NCI-H1436 treated with DMSO at 0.1 percent for 48 hours (cell line): ENCODE data around the gene ALDH2.
"Not testable (repeated sequence)": the region's sequence is repeated elsewhere in the genome, so short reads cannot be mapped to it uniquely, and the experiment has no call there.

Experiments
- DNase-seq: peaks from one replicate; lab custom pipeline; 2025; lab: John Stamatoyannopoulos, UW

ALDH2 gene

DNA sequence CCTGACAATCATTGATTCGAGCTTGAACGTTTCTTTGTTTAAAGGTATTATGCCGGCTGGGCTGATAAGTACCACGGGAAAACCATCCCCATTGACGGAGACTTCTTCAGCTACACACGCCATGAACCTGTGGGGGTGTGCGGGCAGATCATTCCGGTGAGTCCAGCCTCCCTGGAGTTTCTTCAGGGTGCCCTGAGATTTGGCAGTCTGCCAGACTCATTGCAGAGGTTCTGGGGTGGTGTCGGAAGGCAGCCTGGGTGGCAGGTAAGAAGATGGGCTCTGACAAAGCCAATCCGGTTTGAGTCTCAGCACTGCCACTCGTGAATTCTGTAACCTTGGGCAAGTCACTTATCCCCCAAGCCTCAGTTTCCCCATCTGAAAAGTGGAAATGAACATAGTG, 23.0 kb downstream of the ALDH2 start:
- no peak for DNase-seq

DNA sequence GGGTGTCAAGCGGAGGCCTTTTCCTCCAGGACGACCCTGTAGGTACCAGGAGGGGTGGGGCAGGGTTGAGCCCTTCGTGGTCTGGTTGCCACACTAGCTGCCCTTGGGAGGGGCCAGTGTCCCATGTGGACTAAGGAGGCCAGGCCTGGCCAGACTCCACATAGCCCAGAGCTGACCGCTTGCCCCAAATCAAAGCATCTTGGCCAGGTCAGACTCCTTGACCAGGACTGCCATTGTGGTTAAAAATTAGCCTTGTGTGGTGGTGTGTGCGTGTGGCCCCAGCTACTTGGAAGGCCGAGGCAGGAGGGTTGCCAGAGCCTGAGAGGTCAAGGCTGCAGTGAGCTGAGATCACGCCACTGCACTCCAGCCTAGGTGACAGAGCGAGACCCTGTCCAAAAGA, 24.8 kb downstream of the ALDH2 start:
- DNase-seq = no peak

DNA sequence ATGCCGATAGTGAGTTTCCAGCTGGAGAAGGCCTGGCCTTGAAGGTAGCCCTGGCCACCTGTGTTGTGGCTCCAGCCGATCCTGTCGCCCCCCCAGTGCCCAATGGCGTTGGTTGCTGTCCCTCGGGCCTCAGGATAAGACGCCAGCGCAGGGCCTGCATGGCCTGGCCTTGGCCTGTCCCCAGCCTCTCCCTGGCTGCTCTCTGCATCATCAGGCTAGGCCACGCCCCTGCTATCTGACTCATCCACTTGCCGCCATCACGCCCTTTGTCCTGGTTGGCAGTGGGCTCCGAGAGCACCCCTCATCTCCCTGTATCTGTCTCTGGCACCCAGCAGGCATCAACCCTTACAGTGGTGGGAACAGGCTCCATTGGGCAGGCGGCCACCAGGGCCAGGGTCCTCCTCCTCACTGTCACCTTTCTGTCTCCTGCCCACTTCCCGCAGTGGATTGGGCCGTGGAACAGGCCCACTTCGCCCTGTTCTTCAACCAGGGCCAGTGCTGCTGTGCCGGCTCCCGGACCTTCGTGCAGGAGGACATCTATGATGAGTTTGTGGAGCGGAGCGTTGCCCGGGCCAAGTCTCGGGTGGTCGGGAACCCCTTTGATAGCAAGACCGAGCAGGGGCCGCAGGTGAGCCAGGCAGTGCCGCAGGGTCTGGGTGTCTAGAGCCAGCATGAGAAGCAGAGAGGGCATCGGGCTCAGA, 25.6 kb downstream of the ALDH2 start:
- DNase-seq = no peak

DNA sequence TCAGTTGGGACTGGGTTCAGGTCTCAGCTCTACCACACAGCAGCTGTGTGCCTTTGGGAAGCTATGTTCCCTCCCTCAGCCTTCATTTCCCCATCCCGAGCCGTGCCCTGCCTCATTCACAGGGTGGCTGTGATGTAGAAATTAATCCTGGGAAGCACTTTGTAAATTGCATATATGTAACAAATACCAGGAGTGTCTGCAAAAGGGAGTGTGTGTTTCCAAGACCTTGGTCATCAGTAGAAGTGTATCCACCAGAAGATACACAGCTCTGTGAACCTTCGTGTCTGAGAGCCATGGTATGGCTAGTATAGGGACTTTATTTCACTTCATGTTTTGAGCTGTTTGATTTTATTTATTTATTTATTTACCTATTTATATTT, 26.1 kb downstream of the ALDH2 start:
- DNase-seq = no peak

DNA sequence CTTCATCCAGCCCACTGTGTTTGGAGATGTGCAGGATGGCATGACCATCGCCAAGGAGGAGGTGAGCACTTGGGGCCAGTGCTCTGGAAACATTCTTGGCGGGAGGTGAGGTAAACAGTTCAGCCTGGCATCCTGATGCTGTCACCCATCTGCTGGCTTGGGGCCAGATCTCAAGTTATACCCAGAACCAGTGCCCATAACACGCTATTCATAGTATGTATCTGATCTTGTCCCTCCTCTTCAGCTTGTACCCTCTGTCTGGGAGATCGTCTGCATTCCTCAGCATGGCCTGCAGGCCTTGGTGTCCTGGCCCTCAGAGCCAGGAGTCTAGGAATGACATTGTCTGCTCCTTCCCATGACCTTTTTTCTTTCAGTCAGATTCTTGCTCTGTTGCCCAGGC, 31.4 kb downstream of the ALDH2 start:
- no peak for DNase-seq

DNA sequence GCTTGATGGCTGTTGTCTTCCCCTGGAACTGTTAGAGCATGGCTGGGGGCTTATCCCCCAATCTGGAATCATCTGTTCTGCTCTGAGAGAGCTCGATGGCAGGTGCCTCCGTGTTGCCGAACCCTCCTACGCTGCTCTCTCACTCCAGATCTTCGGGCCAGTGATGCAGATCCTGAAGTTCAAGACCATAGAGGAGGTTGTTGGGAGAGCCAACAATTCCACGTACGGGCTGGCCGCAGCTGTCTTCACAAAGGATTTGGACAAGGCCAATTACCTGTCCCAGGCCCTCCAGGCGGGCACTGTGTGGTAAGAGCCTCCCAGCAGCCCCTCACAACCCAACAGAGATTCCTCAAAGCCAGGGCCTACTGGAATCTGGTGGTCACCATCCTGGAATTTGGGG, 33.0 kb downstream of the ALDH2 start:
- DNase-seq = no peak

DNA sequence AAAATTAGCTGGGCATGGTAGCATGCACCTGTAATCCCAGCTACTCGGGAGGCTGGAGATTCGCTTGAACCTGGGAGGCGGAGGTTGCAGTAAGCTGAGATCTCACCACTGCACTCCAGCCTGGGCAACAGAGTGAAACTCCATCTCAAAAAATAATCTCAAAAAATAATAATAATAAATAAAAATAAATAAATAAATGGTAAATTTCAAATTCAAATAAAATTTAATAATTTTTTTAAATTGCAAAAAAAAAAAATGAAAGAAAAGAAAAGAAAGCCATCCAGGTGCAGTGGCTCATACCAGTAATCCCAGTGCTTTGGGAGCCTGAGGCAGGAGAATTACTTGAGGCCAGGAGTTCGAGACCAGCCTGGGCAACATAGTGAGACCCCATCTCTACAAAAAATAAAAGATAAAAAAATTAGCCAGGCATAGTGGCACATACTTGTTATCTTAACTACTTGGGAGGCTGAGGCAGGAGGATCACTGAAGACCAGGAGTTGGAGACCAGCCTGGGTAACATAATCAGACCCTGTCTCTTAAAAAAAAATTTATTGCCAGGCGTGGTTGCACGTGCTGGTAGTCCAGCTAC, 36.4 kb downstream of the ALDH2 start:
- DNase-seq = no peak

DNA sequence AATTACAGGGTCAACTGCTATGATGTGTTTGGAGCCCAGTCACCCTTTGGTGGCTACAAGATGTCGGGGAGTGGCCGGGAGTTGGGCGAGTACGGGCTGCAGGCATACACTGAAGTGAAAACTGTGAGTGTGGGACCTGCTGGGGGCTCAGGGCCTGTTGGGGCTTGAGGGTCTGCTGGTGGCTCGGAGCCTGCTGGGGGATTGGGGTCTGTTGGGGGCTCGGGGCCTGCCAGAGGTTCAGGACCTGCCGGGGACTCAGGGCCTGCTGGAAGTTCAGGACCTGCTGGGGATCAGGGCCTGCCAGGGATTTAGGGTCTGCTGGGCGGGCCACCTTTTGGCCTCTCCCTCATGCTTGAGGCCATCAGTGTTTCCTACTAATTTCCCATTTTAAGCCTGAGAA, 37.1 kb downstream of the ALDH2 start:
- DNase-seq = no peak

DNA sequence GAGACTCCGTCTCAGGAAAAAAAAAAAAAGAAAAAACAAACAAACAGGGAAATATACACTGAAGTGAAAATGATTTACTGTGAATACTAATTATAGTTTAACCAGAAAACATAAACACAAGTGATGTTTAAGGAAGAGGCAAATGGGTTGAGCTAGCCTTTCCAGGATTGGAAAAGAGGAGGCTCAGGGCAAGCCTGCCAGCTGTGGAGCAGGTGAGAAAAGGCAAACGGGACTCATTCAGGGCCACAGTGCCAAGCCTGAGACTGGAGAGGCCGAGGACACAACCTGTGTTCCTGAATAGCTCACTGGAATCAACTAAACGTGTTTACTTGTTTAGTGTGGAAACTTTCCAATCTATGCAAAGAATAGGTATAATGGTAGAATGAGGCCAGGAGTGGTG, 39.6 kb downstream of the ALDH2 start:
- DNase-seq = no peak

DNA sequence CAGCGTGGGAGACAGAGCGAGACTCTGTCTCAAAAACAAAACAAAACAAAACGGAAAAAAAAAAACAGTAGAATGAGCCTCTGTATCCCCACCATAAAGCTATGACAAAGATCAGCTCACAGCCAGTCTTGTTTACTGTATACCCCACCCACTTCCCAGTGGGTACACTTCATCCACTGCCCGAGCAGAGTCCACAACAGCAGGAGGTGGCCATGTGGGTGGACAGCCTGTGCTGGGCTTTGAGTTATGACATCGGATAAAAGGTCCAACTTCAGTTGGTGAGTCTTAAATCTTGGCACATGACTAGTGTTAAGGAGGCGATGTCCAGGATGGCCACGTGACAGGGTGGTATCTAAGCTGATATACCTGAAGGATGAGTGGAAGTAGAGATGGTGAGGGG, 40.5 kb downstream of the ALDH2 start:
- DNase-seq = no peak

DNA sequence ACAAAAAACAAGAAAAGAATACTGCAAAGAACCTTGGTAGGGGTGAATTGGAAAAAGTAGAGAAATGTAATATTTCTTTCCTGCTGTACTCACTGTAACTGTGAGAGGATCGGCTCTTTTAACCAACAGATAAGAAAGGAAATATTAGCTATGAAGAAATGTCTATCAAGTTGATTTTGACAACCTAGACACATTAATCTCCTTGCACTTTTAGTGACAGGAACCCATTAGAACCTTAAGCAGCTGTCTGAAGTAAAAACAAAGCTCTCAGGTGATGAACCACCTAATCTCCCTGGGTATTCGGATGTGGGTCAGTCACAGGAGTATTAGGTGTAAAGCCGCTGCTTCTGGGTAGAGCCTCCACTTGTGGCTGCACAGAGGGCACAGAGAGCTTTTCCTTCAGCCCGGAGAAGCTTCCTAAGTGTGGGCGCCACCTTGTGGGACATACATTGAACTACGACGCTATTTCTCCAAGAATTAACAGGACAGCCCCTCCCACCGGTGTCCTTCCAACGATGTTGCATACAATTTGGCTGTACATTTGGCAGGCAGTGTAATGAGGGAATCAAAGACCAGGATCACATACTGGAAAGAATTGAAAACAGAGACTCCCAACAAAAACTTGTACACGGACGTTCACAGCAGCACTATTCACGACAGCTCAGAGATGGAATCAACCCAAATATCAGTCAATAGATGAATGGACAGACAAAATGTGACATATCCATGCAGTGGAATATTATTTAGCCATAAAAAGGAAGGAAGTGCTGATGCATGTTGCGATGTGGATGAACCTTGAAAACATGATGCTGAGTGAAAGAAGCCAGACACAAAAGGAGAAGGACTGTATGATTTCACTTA, 46.4 kb downstream of the ALDH2 start:
- no peak for DNase-seq

DNA sequence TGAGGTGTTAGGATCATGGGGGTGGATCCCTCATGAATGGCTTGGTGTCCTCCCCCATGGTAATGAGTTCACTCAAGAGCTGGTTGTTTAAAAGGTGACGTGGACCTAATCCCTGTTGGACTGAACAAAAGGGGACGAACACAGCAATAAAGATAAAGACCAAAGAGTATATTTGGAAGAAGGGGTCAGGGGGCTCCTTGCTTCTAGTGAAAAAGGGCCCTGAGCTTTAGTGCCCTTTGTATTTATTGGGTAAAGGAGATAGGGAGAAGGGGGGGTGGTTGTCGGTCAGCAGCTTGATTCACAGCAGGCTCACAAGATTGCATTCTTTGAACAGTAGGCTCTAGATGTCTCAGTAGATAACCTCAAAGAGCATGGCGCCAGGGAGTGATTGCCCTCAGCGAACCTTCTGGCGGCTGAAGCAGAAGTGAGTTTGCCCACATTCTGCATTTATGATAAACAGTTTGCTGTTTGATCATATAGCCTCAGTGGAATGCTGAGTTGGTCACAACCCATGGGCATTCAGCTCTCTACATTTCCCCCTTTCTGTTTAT, 49.4 kb downstream of the ALDH2 start:
- no peak for DNase-seq

DNA sequence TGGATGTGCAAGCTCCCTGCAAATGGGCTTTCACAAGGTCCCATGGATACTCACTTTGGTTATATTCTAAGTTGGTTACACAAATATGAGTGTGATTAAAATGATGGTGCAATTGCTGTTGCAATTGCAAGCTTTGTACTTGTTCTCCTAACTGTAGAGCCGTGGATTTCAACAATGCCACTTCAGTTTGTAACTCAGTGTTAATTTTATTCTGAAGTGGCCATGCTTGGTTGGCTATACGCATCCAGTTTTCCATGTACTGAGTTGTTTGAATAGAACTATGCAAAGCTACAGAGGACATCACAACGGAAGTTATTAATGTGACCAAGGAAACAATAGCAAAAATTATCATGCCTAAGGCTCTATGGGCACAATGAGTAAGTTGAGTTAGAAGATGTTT, 50.2 kb downstream of the ALDH2 start:
- DNase-seq = not testable (repeated sequence)

DNA sequence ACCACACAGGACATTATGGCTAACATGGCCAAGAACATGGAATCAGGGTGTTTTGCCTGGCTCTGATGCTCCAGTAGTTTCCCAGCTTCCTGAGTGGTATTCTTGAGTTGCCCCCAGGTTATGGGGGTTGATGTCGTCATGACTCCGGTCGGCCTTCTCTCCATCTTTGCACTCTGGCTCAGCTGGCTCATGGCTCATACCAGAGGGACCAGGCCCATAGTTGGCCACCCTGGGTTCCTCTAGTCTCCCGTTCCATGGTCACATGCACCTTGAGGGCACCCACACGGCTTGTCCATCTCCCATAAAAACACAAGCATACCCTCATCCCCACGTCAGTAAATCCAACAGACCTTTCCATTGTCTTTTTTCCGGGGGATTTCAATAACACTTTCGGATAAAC, 51.6 kb downstream of the ALDH2 start:
- DNase-seq = no peak

DNA sequence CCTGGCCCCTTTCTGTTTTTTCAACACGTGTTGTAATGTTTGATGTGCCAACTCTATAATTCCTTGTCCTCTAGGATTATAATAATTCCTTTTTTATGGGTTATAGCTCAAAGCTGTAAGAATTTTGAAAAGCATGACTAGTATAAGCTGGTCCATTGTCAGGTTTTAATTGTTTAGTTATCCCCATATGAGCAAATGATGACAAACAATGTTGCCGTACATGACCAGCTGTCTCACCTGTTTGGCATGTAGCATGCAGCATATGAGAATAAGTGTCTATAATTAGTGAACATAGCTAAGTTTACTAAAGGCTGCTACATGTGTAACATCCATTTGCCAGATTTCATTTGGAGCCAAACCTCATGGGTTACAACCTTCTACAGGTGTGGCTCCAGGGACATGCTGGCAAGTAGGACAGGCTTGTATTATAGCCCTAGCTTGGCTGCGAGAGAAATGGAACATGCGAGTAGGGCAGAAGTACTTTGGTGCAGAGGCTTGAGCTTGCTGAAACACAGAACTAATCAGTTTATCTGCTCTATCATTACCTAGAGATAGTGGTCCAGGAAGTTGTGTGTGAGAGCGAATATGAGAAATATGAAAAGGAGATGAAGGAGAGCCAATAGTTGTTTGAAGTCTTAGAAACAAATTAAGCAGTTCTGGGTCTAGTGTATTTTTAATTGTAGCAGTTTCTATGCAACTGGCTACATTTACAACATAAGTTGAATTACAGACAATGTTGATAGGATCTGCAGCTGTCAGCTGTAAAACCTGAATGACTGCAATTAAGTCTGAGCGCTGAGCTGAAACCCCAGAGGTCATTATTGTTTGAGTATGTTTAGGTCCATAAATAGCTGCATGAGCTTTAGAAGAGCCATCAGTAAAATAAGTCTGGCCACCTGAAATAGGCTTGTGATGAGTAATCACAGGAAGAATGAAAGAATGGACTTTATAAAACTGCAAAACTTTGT, 52.7 kb downstream of the ALDH2 start:
- peak; percentile 55 for DNase-seq

DNA sequence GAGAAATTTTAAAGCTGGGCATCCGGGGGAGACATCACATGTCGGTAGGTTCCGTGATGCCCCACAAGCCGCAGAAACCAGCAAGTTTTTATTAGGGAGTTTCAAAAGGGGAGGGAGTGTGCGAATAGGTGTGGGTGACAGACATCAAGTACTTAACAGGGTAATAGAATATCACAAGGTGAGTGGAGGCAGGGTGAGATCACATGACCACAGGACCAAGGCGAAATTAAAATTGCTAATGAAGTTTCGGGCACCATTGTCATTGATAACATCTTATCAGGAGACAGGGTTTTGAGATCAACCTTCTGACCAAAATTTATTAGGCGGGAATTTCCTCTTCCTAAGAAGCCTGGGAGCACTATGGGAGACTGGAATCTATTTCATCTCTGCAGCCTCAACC, 54.1 kb downstream of the ALDH2 start:
- DNase-seq = not testable (repeated sequence)

DNA sequence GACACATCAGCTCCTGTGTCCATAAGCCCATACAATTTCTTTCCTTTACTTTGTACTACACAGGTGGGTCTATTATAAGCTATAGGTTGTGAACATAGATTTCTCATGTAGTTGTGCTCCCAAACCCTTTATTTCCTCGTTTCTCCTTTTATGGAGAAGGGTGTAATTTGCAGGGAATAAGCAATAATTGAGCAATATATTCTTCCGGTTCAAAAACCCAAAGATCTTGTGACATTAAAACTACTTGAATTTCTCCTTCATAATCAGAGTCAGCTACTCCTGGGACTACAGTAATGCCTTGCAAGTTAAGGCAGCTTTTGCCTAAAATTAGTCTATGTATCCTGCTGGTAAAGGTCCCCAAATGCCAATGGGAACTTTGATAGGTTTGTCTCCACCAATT, 56.2 kb downstream of the ALDH2 start:
- no peak for DNase-seq

DNA sequence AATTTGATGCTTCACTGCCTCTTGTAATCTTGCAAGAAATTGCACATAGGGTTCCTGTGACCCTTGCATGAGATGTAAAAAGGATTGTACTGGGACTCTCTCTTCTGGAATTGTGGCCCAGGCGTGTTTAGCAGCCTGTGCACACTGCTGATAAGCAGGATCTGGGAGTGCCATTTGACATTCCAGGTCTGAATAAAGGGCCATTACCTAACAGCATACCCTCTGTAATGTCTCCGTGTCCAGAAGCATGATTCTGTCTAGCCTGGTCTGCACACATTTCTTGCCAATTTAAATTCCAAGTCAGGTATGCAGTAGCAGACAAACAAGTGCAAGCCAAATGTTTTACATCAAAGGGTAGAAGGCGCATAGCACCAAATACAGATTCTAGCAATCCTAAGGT, 57.2 kb downstream of the ALDH2 start:
- DNase-seq = no peak

DNA sequence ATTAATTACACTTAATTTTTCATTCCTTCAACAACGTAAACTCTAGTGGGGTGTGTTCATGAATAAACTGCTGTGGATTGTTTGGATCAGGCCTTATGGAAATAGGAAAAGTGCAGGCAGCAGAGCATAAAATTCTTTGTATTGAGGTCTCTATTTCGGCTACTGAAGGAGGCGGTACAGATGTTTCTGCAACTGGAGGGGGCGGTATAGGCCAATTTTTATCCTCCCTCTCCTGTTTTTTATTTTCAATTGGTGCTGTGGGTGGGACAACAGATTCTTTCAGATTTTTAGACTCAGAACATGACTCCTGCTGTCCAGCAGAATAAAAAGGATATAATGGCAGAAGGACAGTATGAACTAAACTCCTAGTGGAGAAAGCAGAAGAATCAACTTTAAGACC, 57.6 kb downstream of the ALDH2 start:
- not testable (repeated sequence) for DNase-seq

DNA sequence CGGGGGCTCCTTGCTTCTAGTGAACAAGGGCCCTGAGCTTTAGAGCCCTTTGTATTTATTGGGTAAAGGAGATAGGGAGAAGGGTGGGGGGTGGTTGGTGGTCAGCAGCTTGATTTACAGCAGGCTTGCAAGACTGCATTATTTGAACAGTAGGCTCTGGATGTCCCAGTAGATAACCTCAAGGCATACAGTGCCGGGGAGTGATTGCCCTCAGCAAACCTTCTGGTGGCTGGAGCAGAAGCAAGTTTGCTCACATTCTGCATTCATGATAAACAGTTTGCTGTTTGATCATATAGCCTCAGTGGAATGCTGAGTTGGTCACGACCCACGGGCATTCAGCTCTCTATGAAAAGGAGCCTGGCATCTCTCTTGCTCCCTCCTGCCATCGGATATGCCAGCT, 58.8 kb downstream of the ALDH2 start:
- no peak for DNase-seq

DNA sequence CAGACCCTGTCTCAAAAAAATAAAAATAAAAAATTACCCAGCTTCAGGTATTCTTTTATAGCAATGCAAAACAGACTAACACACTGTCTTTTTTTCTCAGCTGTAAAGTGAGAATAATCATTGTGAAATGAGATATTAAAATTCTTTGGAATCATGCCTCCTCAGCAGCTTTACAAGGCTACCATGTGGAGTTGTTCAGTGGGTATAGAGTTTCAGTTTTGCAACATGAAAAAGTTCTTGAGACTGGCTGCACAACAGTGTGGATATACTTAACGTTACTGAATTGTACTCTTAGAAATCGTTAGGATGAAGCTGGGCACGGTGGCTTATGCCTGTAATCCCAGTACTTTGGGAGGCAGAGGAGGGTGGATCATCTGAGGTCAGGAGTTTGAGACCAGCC, 59.6 kb downstream of the ALDH2 start:
- DNase-seq = no peak

DNA sequence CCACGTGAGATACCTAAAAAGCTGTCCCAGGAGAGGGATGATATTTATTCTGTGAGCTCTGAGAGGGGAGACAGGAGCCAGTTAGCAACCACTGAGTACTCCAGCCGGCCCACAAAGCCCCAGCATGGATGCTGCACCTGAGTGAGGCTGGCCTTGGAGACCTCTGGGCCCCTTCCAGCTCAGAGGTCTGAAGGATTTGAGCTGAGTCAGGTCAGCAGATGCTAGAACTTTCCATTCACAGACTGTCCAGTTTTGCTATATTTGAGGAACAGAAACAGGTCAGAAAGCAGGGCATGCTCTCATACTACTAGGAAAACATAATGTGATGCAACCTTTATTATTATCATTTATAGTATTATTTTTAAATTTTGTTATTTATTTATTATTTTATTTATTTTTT, 60.3 kb downstream of the ALDH2 start:
- no peak for DNase-seq
